PC-9 (cell line): ENCODE measurements around the gene ACTR3C.

Experiments used
- CTCF ChIP-seq: fragments of 200-600 bp; sonication (generic); conservative IDR thresholded peaks from 2 replicates; pipeline ENCODE4 v1.6.1; 2017; ENCODE audit warnings: mixed run types, antibody characterized with exemption, mild to moderate bottlenecking, moderate library complexity
- EZH2 ChIP-seq: fragments of 200-600 bp; sonication (generic); IDR thresholded peaks from 2 replicates; pipeline ENCODE4 v1.8.0; 2017; ENCODE audit warnings: antibody characterized with exemption, low read depth

GRCh38 chr7:150343225-150343624 lies 19.9 kb upstream of the ACTR3C start:
- TF ChIP-seq CTCF: no peak
- no peak for TF ChIP-seq EZH2
